ENCODE measurements around the gene PSMF1. TPM values are rescaled to one million over a fixed set of nuclear protein-coding genes. Genes with fewer than 3 reads are reported as not detected.

The PSMF1 gene
- total and polyA plus RNA-seq, 2 of the 13 experiments (the other 11 are each of a cell fraction or from before 2014, with no cell fraction given): 82.5 to 86.0 TPM

- TF ChIP-seq ZNF10 (CRISPR knock-in tag; IDR thresholded peaks at IDR 0.05; ENCODE audit: borderline replicate concordance, low read depth): no peak
- no peak for TF ChIP-seq ZBTB44 (CRISPR knock-in tag; IDR thresholded peaks at IDR 0.05)
- no peak for TF ChIP-seq CTCF (CRISPR knock-in tag; IDR thresholded peaks at IDR 0.05)
- TF ChIP-seq TEAD2 (CRISPR knock-in tag; IDR thresholded peaks at IDR 0.05): no peak
- no peak for TF ChIP-seq DDIT3 (CRISPR knock-in tag; IDR thresholded peaks at IDR 0.05)
- no peak for TF ChIP-seq ZFP91 (CRISPR knock-in tag; IDR thresholded peaks at IDR 0.05; ENCODE audit: borderline replicate concordance)
- no peak for TF ChIP-seq GMEB2 (CRISPR knock-in tag; IDR thresholded peaks at IDR 0.05; ENCODE audit: low read depth)
- TF ChIP-seq KAT8 (CRISPR knock-in tag; IDR thresholded peaks at IDR 0.05): peak; percentile 76
- TF ChIP-seq ZNF740 (CRISPR knock-in tag; IDR thresholded peaks at IDR 0.05): no peak
- TF ChIP-seq ZNF720 (CRISPR knock-in tag; IDR thresholded peaks at IDR 0.05): 0 out of 2 replicates have a peak, but pooled peaks have one; percentile 58
- TF ChIP-seq ZNF383 (CRISPR knock-in tag; IDR thresholded peaks at IDR 0.05; ENCODE audit: borderline replicate concordance): no peak
- no peak for TF ChIP-seq NR1H2 (CRISPR knock-in tag; IDR thresholded peaks at IDR 0.05; ENCODE audit: borderline replicate concordance, low read depth)
- no peak for TF ChIP-seq KIAA2018 (CRISPR knock-in tag; IDR thresholded peaks at IDR 0.05; ENCODE audit: borderline replicate concordance)
These were observed 69.3 kb downstream of the PSMF1 start (continued) for GRCh38 chr20:1187605-1188171.
